Heart left ventricle (tissue), 16 donors: ENCODE results near the gene ARMH4. TPM values are rescaled to one million over a fixed set of nuclear protein-coding genes. Genes with fewer than 3 reads are reported as not detected.

Experiments used
- ATAC-seq, 4 donors: fragments of 200-7000 bp; cut with Tn5 transposase; one replicate each; pipeline ENCODE4 v1.9.1; 2020 to 2022; ENCODE audit warnings: moderate library complexity in 4 of 4, mild to moderate bottlenecking in 3 of 4, moderate number of reproducible peaks in 1 of 4
- DNase-seq, 5 donors: peaks; one replicate each; pipeline ENCODE4 v3.0.0-alpha.2; 2020
- H3K27ac ChIP-seq, 12 donors: fragments of 200-600 bp; sonication (generic) in 4 of 12; one replicate each; pipeline versions ENCODE4 v1.5.0 to v1.8.0; 2016 to 2022; ENCODE audit warnings: mild to moderate bottlenecking in 2 of 12
- H3K27me3 ChIP-seq, 9 donors: fragments of 200-600 bp; sonication (generic) in 2 of 9; one replicate each; pipeline versions ENCODE4 v1.5.1 to v1.8.0; 2016 to 2022; ENCODE audit warnings: mild to moderate bottlenecking in 3 of 9
- H3K36me3 ChIP-seq, 9 donors: fragments of 200-600 bp; sonication (generic) in 2 of 9; one replicate each; pipeline versions ENCODE4 v1.5.0 to v1.8.0; 2018 to 2022; ENCODE audit warnings: mild to moderate bottlenecking in 2 of 9
- H3K4me1 ChIP-seq, 12 donors: fragments of 200-600 bp; sonication (generic) in 4 of 12; one replicate each; pipeline versions ENCODE4 v1.5.0 to v1.8.0; 2016 to 2022; ENCODE audit warnings: mild to moderate bottlenecking in 3 of 12
- H3K4me3 ChIP-seq, 12 donors: fragments of 200-600 bp; sonication (generic) in 4 of 12; one replicate each; pipeline versions ENCODE4 v1.5.0 to v1.8.0; 2017 to 2022; ENCODE audit warnings: mild to moderate bottlenecking in 9 of 12, moderate library complexity in 4 of 12
- H3K9me3 ChIP-seq, 12 donors: fragments of 200-600 bp; sonication (generic) in 4 of 12; one replicate each; pipeline versions ENCODE4 v1.5.0 to v1.8.0; 2016 to 2022; ENCODE audit warnings: mild to moderate bottlenecking in 1 of 12
- CTCF ChIP-seq, 12 donors: fragments of 200-600 bp; sonication (generic) in 4 of 12; IDR thresholded peaks; one replicate each; pipeline versions ENCODE4 v1.5.0 to v1.8.0; 2018 to 2022; ENCODE audit warnings: antibody characterized with exemption in 12 of 12, mild to moderate bottlenecking in 5 of 12
- POLR2A ChIP-seq, 2 donors: fragments of 450-650 bp; IDR thresholded peaks; one replicate each; pipeline ENCODE4 v1.6.1; 2017; ENCODE audit warnings: antibody characterized with exemption in 2 of 2, mild to moderate bottlenecking in 2 of 2, moderate library complexity in 2 of 2
- WGBS, 4 donors: extraction: QIAGEN DNeasy Blood & Tissue Kit in 2 of 4; methylation state at CpG; one replicate each; pipeline versions ENCODE4 v1.1.5 to v1.1.7; 2013 to 2018; 5-methylcytosine and 5-hydroxymethylcytosine counted together
- intact Hi-C, 10 donors: fragments of 100-400 bp; cut with DNase I; formaldehyde crosslinking; loops; one replicate each; pipeline versions ENCODE4 v1.11.1 to v1.14.2; 2022
- polyA plus RNA-seq, 2 donors: library from polyadenylated mRNA; stranded (reverse); fragments of 200-250 nt; gene quantifications; one replicate each; pipeline ENCODE4 v1.2.3, GENCODE V29; 2013
- total RNA-seq, 9 donors: library from RNA; depleted of rRNA in 2 of 9; stranded (reverse); fragments of >200 nt in 2 of 9; fragmentation: NEBNext Ultra II Directional in 3 of 9; extraction: Animal tissue kit (Norgen Biotek cat#: 25700) in 3 of 9; gene quantifications; one replicate each; pipeline versions ENCODE4 v1.1.0 to v1.2.4, GENCODE V29; 2016 to 2023
- donor health status: ischemic (EF 13 %, LVEDD 7.1; RV severe dilation, severe dysfunction).
- donor health status: healthy with polysubstance abuse.
- donor health status: DM: no; HTN: yes; CAD: no.
- donor health status: DM: no; HTN: no; CAD: no.
- donor health status: ischemic (EF 25% LVEDD 6.9; RV normal size, moderate dysfunction).
- donor health status: ischemic (EF 25% LVEDD 5.7; RV mildly dilated, moderate dysfunction).
- donor health status: healthy.
- donor health status: DM: yes; HTN: yes; CAD: no.
- donor health status: ischemic (EF 35%, LVEDD 5.7; RV mildly dilated, moderate dysfunction).
- donor health status: nonischemic (EF 11% LVEDD 7.7; RV severe dilation, severe dysfunction).
- donor health status: DM: yes; HTN: yes; CAD: no.
- donor health status: PGD.
- donor health status: ischemic (EF 29% LVEDD 5.4; RV normal size, mild dysfunction).
- donor health status: nonischemic (EF 23%, LVEDD 6.1; RV moderate dilation, normal function).

Gene ARMH4
- total and polyA plus RNA-seq, 11 donors, result 1.8 to 13.4 (median 9.7) TPM

DNA sequence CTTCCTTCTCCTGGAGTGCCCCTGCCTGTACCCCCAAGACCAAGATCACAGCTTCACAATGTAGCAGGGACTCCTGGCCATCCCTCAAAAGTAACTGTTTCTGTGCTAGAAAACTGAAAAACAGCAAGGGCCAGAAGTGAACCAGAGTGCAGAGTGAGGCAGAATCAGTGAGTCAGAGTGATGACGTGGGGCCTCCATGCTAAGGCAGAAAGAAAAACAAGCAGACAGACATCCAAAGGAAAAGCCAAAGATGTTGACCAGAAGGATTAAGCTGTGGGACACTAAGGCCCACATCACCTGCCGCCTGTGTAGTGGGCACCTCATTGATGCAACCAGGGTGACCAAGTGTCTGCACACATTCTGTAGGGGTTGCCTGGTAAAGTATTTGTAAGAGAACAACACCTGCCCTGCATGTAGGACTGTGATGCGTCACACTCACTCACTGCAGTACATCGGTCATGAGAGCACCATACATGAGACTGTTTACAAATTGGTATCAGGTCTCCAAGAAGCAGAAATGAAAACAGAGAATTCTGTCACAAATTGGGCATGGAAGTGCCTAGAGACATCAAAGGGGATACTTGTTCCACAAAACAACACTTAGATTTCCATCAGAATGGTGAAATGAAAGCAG, 51.2 kb downstream of the ARMH4 start:
- 87 to 90% (median 88%) methylated on average over 4 of the region's 4 CpGs for WGBS, 4 donors
- H3K4me3 ChIP-seq, result no peak overlapping the region
- no peak for TF ChIP-seq CTCF (IDR thresholded peaks at IDR 0.05)
- TF ChIP-seq POLR2A (IDR thresholded peaks at IDR 0.05), result no peak
- peaks cover 0 to 46% (median 10%) of the 10 kb centered on the region in 12 donors for H3K4me1 ChIP-seq
- intact Hi-C loops, result loop anchor here in 2 of 10 donors (10.0 kb wide), 1 partner anchor 264 kb away; no protein-coding TSS in a partner anchor
- peak overlapping the region in 5 of 12 donors; percentile 67 to 88 (median 80) for H3K27ac ChIP-seq
- ATAC-seq, result no peak
- H3K9me3 ChIP-seq, result peaks cover 0 to 2% (median 0%) of the 10 kb centered on the region in 12 donors
- no peak for DNase-seq
- H3K27me3 ChIP-seq, result no peaks in the 10 kb centered on the region
- H3K36me3 ChIP-seq, result peaks cover 0 to 8% (median 0%) of the 10 kb centered on the region in 9 donors

DNA sequence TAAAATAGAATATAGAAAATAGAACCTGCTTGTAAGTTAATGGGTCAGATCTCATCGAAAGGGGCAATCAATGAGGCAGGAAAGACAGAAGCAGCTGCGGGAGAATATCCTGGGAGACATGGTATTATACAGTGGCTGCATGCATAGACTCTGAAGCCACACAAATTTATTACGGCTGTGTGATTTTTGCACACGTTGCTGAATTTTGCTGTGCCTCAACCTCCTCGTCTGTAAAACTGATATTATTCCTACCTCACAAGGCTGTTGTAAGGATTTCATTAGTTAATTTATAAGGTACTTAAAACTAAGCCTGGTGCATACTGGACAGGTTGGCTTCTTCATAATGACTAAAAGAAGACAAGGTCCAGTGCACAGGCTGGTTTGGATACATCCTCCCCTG, 52.3 kb downstream of the ARMH4 start:
- intact Hi-C loops, result loop anchor here in 2 of 10 donors (10.0 kb wide), 1 partner anchor 265 kb away; no protein-coding TSS in a partner anchor

DNA sequence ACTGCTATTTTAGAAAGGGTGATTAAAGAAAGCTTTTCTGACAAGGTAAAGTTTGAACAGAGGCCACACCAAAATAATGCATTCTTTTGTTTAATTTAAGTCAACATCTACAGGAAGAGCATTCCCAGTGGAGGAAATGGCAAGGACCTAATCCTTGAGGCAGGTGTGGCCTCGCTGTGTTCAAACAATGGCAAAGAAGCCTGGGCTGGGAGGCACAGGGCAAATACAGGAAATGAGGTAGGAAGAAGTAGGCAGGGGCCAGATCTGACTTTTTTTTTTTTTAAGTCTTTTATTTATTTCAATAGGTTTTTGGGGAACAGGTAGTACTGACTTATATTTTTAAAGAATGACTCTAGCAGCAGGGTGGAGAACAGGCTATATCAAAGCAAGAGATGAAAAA, 53.5 kb downstream of the ARMH4 start:
- no peak for TF ChIP-seq POLR2A (IDR thresholded peaks at IDR 0.05)
- TF ChIP-seq CTCF (IDR thresholded peaks at IDR 0.05), result no peak
- DNase-seq (peak in 4 of 5 donors; percentile 36 to 65 (median 52)), ATAC-seq (peak; percentile 83 to 97 (median 89))
- intact Hi-C loops, result no loop called here
- Histone ChIP-seq H3K27me3 (no peaks in the 10 kb centered on the region), H3K4me3 (no peak overlapping the region), H3K36me3 (peaks cover 0 to 21% (median 0%) of the 10 kb centered on the region in 9 donors), H3K9me3 (no peaks in the 10 kb centered on the region), H3K4me1 (peaks cover 0 to 29% (median 4%) of the 10 kb centered on the region in 12 donors), H3K27ac (peak overlapping the region; percentile 67 to 91 (median 78))
- 0 to 73% (median 25%) methylated on average over 1 of the region's 1 CpG for WGBS, 4 donors

More for the DNA sequence above, 52.3 kb downstream of the ARMH4 start:
- Histone ChIP-seq H3K27ac (peak overlapping the region in 11 of 12 donors; percentile 67 to 91 (median 80)), H3K4me3 (no peak overlapping the region), H3K9me3 (peaks cover 0 to 2% (median 0%) of the 10 kb centered on the region in 12 donors), H3K36me3 (peaks cover 0 to 17% (median 0%) of the 10 kb centered on the region in 9 donors), H3K4me1 (peaks cover 0 to 37% (median 9%) of the 10 kb centered on the region in 12 donors), H3K27me3 (no peaks in the 10 kb centered on the region)
- DNase-seq, result no peak
- ATAC-seq, result no peak
- WGBS, 4 donors, result 92 to 97% (median 95%) methylated on average over 5 of the region's 5 CpGs
- TF ChIP-seq POLR2A (IDR thresholded peaks at IDR 0.05), result no peak
- no peak for TF ChIP-seq CTCF (IDR thresholded peaks at IDR 0.05)

- no peaks in the 10 kb centered on the region for H3K9me3 ChIP-seq
- H3K27ac ChIP-seq, result peak overlapping the region in 9 of 12 donors; percentile 16 to 88 (median 68)
- peaks cover 0 to 29% (median 4%) of the 10 kb centered on the region in 12 donors for H3K4me1 ChIP-seq
- H3K36me3 ChIP-seq, result peaks cover 0 to 21% (median 0%) of the 10 kb centered on the region in 9 donors
- intact Hi-C loops, result no loop called here
- 72 to 82% (median 76%) methylated on average over 2 of the region's 2 CpGs for WGBS, 4 donors
- H3K4me3 ChIP-seq, result no peak overlapping the region
- no peak for TF ChIP-seq POLR2A (IDR thresholded peaks at IDR 0.05)
- no peak for TF ChIP-seq CTCF (IDR thresholded peaks at IDR 0.05)
- H3K27me3 ChIP-seq, result no peaks in the 10 kb centered on the region
- ATAC-seq, result no peak
- no peak for DNase-seq
Observed at GRCh38 chr14:58096731-58097130, 55.3 kb downstream of the ARMH4 start.
